Pancreas (tissue), 10 donors: ENCODE data around the gene ELN. TPM values are rescaled to one million over a fixed set of nuclear protein-coding genes. Genes with fewer than 3 reads are reported as not detected.

ENCODE experiments used
- ATAC-seq, 4 donors: fragments of 200-7000 bp; cut with Tn5 transposase; one replicate each; pipeline versions ENCODE4 v1.8.0 to v1.9.1; 2020; ENCODE audit warnings: mild to moderate bottlenecking in 4 of 4, moderate library complexity in 4 of 4
- DNase-seq, 6 donors: peaks; one replicate each; pipeline ENCODE4 v3.0.0-alpha.2; 2020
- FAIRE-seq: peaks from 2 replicates; lab custom pipeline; 2012; peaks lifted over from hg19 to GRCh38; lab: Jason Lieb, UNC
- H3K27ac ChIP-seq, 4 donors: fragments of 200-600 bp; sonication (generic); 1 replicate in 3 of 4; 2 replicates in 1 of 4; pipeline versions ENCODE4 v1.5.0 to v1.8.0; 2020
- H3K27me3 ChIP-seq, 4 donors: fragments of 200-600 bp; one replicate each; pipeline ENCODE4 v1.8.0; 2021
- H3K36me3 ChIP-seq, 3 donors: fragments of 200-600 bp; sonication (generic) in 1 of 3; one replicate each; pipeline versions ENCODE4 v1.5.0 to v1.8.0; 2020 to 2021
- H3K4me1 ChIP-seq, 3 donors: fragments of 200-600 bp; one replicate each; pipeline ENCODE4 v1.8.0; 2021
- H3K4me3 ChIP-seq, 4 donors: fragments of 200-600 bp; sonication (generic) in 2 of 4; one replicate each; pipeline versions ENCODE4 v1.5.0 to v1.8.0; 2020 to 2021
- H3K9me3 ChIP-seq, 4 donors: fragments of 200-600 bp; one replicate each; pipeline ENCODE4 v1.8.0; 2021
- CTCF ChIP-seq, 4 donors: fragments of 200-600 bp; sonication (generic) in 3 of 4; IDR thresholded peaks; one replicate each; pipeline versions ENCODE4 v1.5.0 to v1.8.0; 2021; ENCODE audit warnings: antibody characterized with exemption in 4 of 4
- WGBS, 2 donors: extraction: QIAGEN DNeasy Blood & Tissue Kit; methylation state at CpG; one replicate each; pipeline ENCODE4 v1.1.7; 2013; 5-methylcytosine and 5-hydroxymethylcytosine counted together
- intact Hi-C, 3 donors: fragments of 100-400 bp; cut with DNase I; formaldehyde crosslinking; loops; one replicate each; pipeline versions ENCODE4 v1.11.1 to v1.14.2; 2022
- polyA plus RNA-seq, 2 donors: library from polyadenylated mRNA; stranded (reverse); fragments of 200-250 nt; gene quantifications; one replicate each; pipeline ENCODE4 v1.2.3, GENCODE V29; 2013
- total RNA-seq, 6 donors: library from RNA; stranded (reverse); fragmentation: NEBNext Ultra II Directional in 4 of 6; extraction: Animal tissue kit (Norgen Biotek cat#: 25700) in 4 of 6; gene quantifications; one replicate each; pipeline versions ENCODE4 v1.2.1 to v1.2.4, GENCODE V29; 2021 to 2023
- donor health status: healthy with polysubstance abuse.
- donor health status: DM: no; HTN: no; CAD: no; lungs with moderate emphysema.
- donor health status: DM: no; HTN: no; CAD: no.
- donor health status: control.
- donor health status: control.
- donor health status: Bipolar disorder and iron deficiency.
- donor health status: DM: yes; HTN: yes; CAD: no.
- donor health status: DM: no; HTN: no; CAD: no.
- donor health status: DM: no; HTN: no; CAD: no.
- donor health status: DM: yes; HTN: yes; CAD: no.

The ELN gene
- total and polyA plus RNA-seq, 8 donors = 36.8 to 118 (median 70.7) TPM

- Histone ChIP-seq H3K9me3 (no peaks in the 10 kb centered on the region), H3K36me3 (no peaks in the 10 kb centered on the region), H3K27me3 (no peaks in the 10 kb centered on the region), H3K4me1 (no peaks in the 10 kb centered on the region), H3K4me3 (no peak overlapping the region), H3K27ac (no peak overlapping the region)
- FAIRE-seq (no peak), DNase-seq (no peak), ATAC-seq (no peak)
- intact Hi-C loops = no loop called here
- no peak for TF ChIP-seq CTCF (IDR thresholded peaks at IDR 0.05)
Measured at GRCh38 chr7:73994761-73995160, 33.2 kb upstream of the ELN start.

GRCh38 chr7:73995330-73995729 lies 32.6 kb upstream of the ELN start:
- Histone ChIP-seq H3K4me1 (no peaks in the 10 kb centered on the region), H3K9me3 (no peaks in the 10 kb centered on the region), H3K27ac (no peak overlapping the region), H3K4me3 (no peak overlapping the region), H3K36me3 (no peaks in the 10 kb centered on the region), H3K27me3 (no peaks in the 10 kb centered on the region)
- ATAC-seq (no peak), DNase-seq (no peak), FAIRE-seq (no peak)
- WGBS, 2 donors = 72 to 80% methylated on average over 4 of the region's 4 CpGs
- intact Hi-C loops = no loop called here
- no peak for TF ChIP-seq CTCF (IDR thresholded peaks at IDR 0.05)

- no peaks in the 10 kb centered on the region for H3K36me3 ChIP-seq
- no peak overlapping the region for H3K4me3 ChIP-seq
- 68 to 76% methylated on average over 3 of the region's 3 CpGs for WGBS, 2 donors
- intact Hi-C loops = no loop called here
- no peaks in the 10 kb centered on the region for H3K9me3 ChIP-seq
- FAIRE-seq (no peak), DNase-seq (no peak), ATAC-seq (no peak)
- TF ChIP-seq CTCF (IDR thresholded peaks at IDR 0.05) = no peak
- no peak overlapping the region for H3K27ac ChIP-seq
- no peaks in the 10 kb centered on the region for H3K4me1 ChIP-seq
- H3K27me3 ChIP-seq = no peaks in the 10 kb centered on the region
Measured at GRCh38 chr7:73995821-73996511, 32.0 kb upstream of the ELN start.

- WGBS, 2 donors = 77 to 85% methylated on average over 7 of the region's 7 CpGs
- Histone ChIP-seq H3K9me3 (no peaks in the 10 kb centered on the region), H3K27me3 (no peaks in the 10 kb centered on the region), H3K4me3 (no peak overlapping the region), H3K36me3 (no peaks in the 10 kb centered on the region), H3K27ac (no peak overlapping the region), H3K4me1 (no peaks in the 10 kb centered on the region)
- no peak for TF ChIP-seq CTCF (IDR thresholded peaks at IDR 0.05)
- no peak for DNase-seq
- ATAC-seq = no peak
- intact Hi-C loops = no loop called here
- FAIRE-seq = no peak
Measured at GRCh38 chr7:73997056-73997455, 30.9 kb upstream of the ELN start.

- peak overlapping the region in 1 of 4 donors; percentile 33 for H3K27ac ChIP-seq
- H3K4me3 ChIP-seq = no peak overlapping the region
- FAIRE-seq = no peak
- no peaks in the 10 kb centered on the region for H3K9me3 ChIP-seq
- 49 to 52% methylated on average over 26 of the region's 26 CpGs for WGBS, 2 donors
- no peak for TF ChIP-seq CTCF (IDR thresholded peaks at IDR 0.05)
- H3K4me1 ChIP-seq = no peaks in the 10 kb centered on the region
- no peaks in the 10 kb centered on the region for H3K36me3 ChIP-seq
- H3K27me3 ChIP-seq = no peaks in the 10 kb centered on the region
- intact Hi-C loops = loop anchor here in 1 of 3 donors (10.0 kb wide), 1 partner anchor 125 kb away; no protein-coding TSS in a partner anchor
- DNase-seq = peak in 4 of 6 donors; percentile 54 to 75 (median 62)
- ATAC-seq = peak; percentile 69 to 89 (median 78)
Measured at GRCh38 chr7:73999664-74000435, 28.1 kb upstream of the ELN start.
